Measurements from ENCODE around the gene TEX35.

GRCh38 chr1:178490136-178490535 lies 22.8 kb upstream of the TEX35 start:
- TF ChIP-seq ZBTB33 (IDR thresholded peaks at IDR 0.05; ENCODE audit: extremely low read depth, insufficient replicate concordance, low read length) (no peak), EZH2phosphoT487 (IDR thresholded peaks at IDR 0.05; ENCODE audit: borderline replicate concordance) (no peak), CTCF (IDR thresholded peaks at IDR 0.05 in 2 of 3, conservative IDR thresholded peaks at IDR 0.05 in 1 of 3; ENCODE audit: borderline replicate concordance in 1 of 3, insufficient read depth in 1 of 3, low read depth in 2 of 3, low read length in 2 of 3) (no peak), ZFX (IDR thresholded peaks at IDR 0.05) (no peak), POLR2AphosphoS5 (IDR thresholded peaks at IDR 0.05; ENCODE audit: low read depth, low read length) (no peak), YY1 (IDR thresholded peaks at IDR 0.05; ENCODE audit: extremely low read depth, insufficient replicate concordance, low read depth, low read length) (no peak)
